ENCODE measurements around the gene FAM3C. TPM values are rescaled to one million over a fixed set of nuclear protein-coding genes. Genes with fewer than 3 reads are reported as not detected.

The FAM3C gene
- total RNA-seq, 4 donors from 2014 or later: 38.9 to 52.0 (median 43.8) TPM

DNA sequence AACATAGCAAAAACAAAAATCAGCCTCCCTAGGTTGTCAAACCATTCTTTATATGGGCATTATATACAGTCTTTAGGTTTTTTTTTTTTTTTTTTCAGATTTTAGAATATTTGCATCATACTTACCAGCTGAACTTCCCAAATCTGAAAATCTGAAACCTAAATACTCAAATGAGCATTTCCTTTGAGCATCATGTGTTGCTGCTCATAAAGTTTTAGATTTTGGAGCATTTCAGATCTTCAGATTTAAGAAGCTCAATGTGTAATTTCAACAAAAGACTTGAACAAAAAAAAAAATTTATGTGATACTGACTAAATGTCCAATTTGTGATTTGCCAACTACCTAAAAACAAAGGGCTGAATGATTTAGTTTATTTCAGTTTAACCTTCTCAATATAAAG lies 13.6 kb downstream of the FAM3C start:
- H3K27me3 ChIP-seq: no peaks in the 10 kb centered on the region
- H3K36me3 ChIP-seq: peaks cover 0 to 18% (median 0%) of the 10 kb centered on the region in 3 donors
- no peaks in the 10 kb centered on the region for H3K9me3 ChIP-seq
- peaks cover 0 to 25% (median 16%) of the 10 kb centered on the region in 4 donors for H3K4me1 ChIP-seq
- TF ChIP-seq EP300 (IDR thresholded peaks at IDR 0.05): no peak
- TF ChIP-seq, protein P1, sequence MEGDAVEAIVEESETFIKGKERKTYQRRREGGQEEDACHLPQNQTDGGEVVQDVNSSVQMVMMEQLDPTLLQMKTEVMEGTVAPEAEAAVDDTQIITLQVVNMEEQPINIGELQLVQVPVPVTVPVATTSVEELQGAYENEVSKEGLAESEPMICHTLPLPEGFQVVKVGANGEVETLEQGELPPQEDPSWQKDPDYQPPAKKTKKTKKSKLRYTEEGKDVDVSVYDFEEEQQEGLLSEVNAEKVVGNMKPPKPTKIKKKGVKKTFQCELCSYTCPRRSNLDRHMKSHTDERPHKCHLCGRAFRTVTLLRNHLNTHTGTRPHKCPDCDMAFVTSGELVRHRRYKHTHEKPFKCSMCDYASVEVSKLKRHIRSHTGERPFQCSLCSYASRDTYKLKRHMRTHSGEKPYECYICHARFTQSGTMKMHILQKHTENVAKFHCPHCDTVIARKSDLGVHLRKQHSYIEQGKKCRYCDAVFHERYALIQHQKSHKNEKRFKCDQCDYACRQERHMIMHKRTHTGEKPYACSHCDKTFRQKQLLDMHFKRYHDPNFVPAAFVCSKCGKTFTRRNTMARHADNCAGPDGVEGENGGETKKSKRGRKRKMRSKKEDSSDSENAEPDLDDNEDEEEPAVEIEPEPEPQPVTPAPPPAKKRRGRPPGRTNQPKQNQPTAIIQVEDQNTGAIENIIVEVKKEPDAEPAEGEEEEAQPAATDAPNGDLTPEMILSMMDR (IDR thresholded peaks at IDR 0.05): no peak
- no peak overlapping the region for H3K27ac ChIP-seq
- DNase-seq (ENCODE audit: low spot score in 2 of 2): no peak
- no peak overlapping the region for H3K4me3 ChIP-seq

- no peak for TF ChIP-seq POLR2A (IDR thresholded peaks at IDR 0.05)
- no peak for TF ChIP-seq EP300 (IDR thresholded peaks at IDR 0.05)
- Histone ChIP-seq H3K4me3 (no peak overlapping the region), H3K4me1 (peaks cover 0 to 18% (median 5%) of the 10 kb centered on the region in 4 donors), H3K36me3 (peaks cover 0 to 43% (median 0%) of the 10 kb centered on the region in 3 donors), H3K27ac (no peak overlapping the region), H3K27me3 (no peaks in the 10 kb centered on the region), H3K9me3 (no peaks in the 10 kb centered on the region)
- 85 to 91% methylated on average over 1 of the region's 1 CpG for WGBS, 2 donors
- DNase-seq (ENCODE audit: low spot score in 2 of 2): no peak
Measured at GRCh38 chr7:121379930-121380329, 16.2 kb downstream of the FAM3C start.

GRCh38 chr7:121376979-121377378 lies 19.1 kb downstream of the FAM3C start:
- no peak for TF ChIP-seq EP300 (IDR thresholded peaks at IDR 0.05)
- TF ChIP-seq, protein P1 (IDR thresholded peaks at IDR 0.05): no peak
- TF ChIP-seq POLR2A (IDR thresholded peaks at IDR 0.05): no peak
- 93% methylated on average over 2 of the region's 2 CpGs for WGBS, 2 donors
- no peak overlapping the region for H3K27ac ChIP-seq

DNA sequence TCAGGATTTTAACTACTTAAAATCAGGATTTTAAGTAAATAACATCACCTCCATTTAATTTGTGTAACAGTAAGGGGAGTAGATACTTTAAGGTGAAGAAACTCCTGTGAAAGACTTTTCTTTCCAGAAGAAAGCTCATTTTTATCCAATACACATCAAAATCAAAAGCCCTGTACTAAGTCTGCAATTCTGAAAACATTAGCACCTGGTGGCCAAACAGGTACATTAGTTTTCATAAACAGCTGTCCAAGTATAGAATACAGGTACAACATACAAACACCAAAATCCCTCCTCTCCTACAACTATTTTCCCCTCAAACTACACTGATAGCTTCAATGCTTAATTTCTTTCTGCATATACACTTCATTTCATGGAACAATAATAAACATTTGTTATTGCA lies 22.9 kb downstream of the FAM3C start:
- peaks cover 0 to 47% (median 0%) of the 10 kb centered on the region in 3 donors for H3K36me3 ChIP-seq
- no peak overlapping the region for H3K27ac ChIP-seq
- H3K27me3 ChIP-seq: no peaks in the 10 kb centered on the region
- no peaks in the 10 kb centered on the region for H3K9me3 ChIP-seq
- DNase-seq (ENCODE audit: low spot score in 2 of 2): no peak
- TF ChIP-seq POLR2A (IDR thresholded peaks at IDR 0.05) (no peak), EP300 (IDR thresholded peaks at IDR 0.05) (no peak)
- TF ChIP-seq, protein P1 (IDR thresholded peaks at IDR 0.05): no peak
- H3K4me3 ChIP-seq: no peak overlapping the region
- peaks cover 0 to 25% (median 3%) of the 10 kb centered on the region in 4 donors for H3K4me1 ChIP-seq

More at GRCh38 chr7:121376979-121377378, 19.1 kb downstream of the FAM3C start:
- no peak for DNase-seq (ENCODE audit: low spot score in 2 of 2)
- Histone ChIP-seq H3K4me3 (no peak overlapping the region), H3K36me3 (peaks cover 0 to 57% (median 0%) of the 10 kb centered on the region in 3 donors), H3K4me1 (peaks cover 0 to 9% (median 2%) of the 10 kb centered on the region in 4 donors), H3K27me3 (no peaks in the 10 kb centered on the region), H3K9me3 (no peaks in the 10 kb centered on the region)

DNA sequence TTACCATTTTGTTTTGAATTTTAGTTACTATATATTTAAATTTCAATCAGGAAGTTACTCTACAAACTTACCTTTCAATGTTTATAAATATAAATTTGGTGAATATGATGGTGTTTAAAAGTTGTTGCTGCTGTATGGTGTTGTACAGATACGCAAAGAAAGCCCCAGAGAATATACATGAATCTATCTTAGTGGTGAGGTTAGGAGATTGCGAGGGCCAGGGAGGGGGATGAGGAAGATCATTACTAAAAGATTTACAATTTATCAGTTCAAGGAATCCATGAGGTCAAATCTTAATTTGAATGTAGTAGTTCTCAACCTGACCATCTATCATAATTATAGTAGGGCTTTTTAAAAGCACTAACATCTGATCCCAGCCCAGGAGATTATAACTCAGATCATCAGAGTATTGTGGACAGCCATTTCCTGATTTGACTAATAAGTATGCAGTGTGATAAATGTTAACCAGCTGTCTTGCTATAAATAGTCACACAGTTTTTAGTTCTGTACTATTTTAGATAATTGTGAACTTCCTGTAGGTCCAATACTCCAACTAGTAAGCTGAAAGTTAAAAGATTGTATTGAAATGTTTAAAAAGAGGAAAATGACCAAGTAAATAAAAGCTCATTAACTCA lies 23.6 kb downstream of the FAM3C start:
- Histone ChIP-seq H3K27me3 (no peaks in the 10 kb centered on the region), H3K27ac (no peak overlapping the region), H3K4me1 (peaks cover 0 to 25% (median 3%) of the 10 kb centered on the region in 4 donors), H3K4me3 (no peak overlapping the region), H3K9me3 (no peaks in the 10 kb centered on the region), H3K36me3 (peaks cover 0 to 40% (median 0%) of the 10 kb centered on the region in 3 donors)
- TF ChIP-seq, protein P1 (IDR thresholded peaks at IDR 0.05): no peak
- TF ChIP-seq EP300 (IDR thresholded peaks at IDR 0.05): no peak
- TF ChIP-seq POLR2A (IDR thresholded peaks at IDR 0.05): no peak
- no peak for DNase-seq (ENCODE audit: low spot score in 2 of 2)
- 91 to 95% methylated on average over 2 of the region's 2 CpGs for WGBS, 2 donors
